GM12878 (cell line): ENCODE results near the gene MISFA. TPM values are rescaled to one million over a fixed set of nuclear protein-coding genes. Genes with fewer than 3 reads are reported as not detected.

Source experiments
- ATAC-seq: fragments of 200-7000 bp; cut with Tn5 transposase; 3 replicates; pipeline ENCODE4 v1.9.1; 2020; ENCODE audit warnings: mild to moderate bottlenecking, moderate library complexity
- BruUV-seq: library from RNA; stranded (reverse); fragments of 400-500 nt; replicated peaks from 2 replicates; lab custom pipeline; 2021; lab: Mats Ljungman, UMichigan
- CTCF ChIA-PET: fragments of 300-600 bp; sonication (Branson Sonifier 250); formaldehyde crosslinking; extraction: SDS; loops from one replicate; lab custom pipeline; 2021; ENCODE audit warnings: inconsistent platforms; lab: Yijun Ruan, JAX
- POLR2A ChIA-PET: fragments of 350-600 bp; formaldehyde crosslinking; extraction: SDS; loops from one replicate; lab custom pipeline; 2021; ENCODE audit warnings: inconsistent platforms; lab: Charles Lee
- RAD21 ChIA-PET: fragments of 300-600 bp; sonication (Branson Sonifier 250); formaldehyde crosslinking; loops from one replicate; lab custom pipeline; 2023; ENCODE audit warnings: antibody characterized with exemption; ENCODE audit not compliant: unreplicated experiment; lab: Charles Lee
- SMC1A ChIA-PET: fragments of 300-600 bp; sonication (Branson Sonifier 250); formaldehyde crosslinking; loops from one replicate; lab custom pipeline; 2023; ENCODE audit not compliant: unreplicated experiment, uncharacterized antibody; lab: Charles Lee
- DNase-seq: peaks from one replicate; pipeline ENCODE4 v3.0.0-alpha.2; 2011; ENCODE audit warnings: low read depth, low spot score
- FAIRE-seq: peaks from 3 replicates; lab custom pipeline; 2011; peaks lifted over from hg19 to GRCh38; lab: Jason Lieb, UNC
- H2AFZ ChIP-seq: 2 replicates; pipeline ENCODE4 v1.6.0; 2011; ENCODE audit warnings: low read depth, low read length, control low read depth; ENCODE audit not compliant: control insufficient read depth
- H3K27ac ChIP-seq: 2 replicates; pipeline ENCODE4 v1.5.1; 2011; ENCODE audit warnings: control low read depth; ENCODE audit not compliant: control insufficient read depth, insufficient read depth
- H3K27me3 ChIP-seq, 2 experiments: replicated peaks in 1 of 2; 2 replicates each; pipeline versions ENCODE4 v1.6.0 to v1.6.1; 2011; ENCODE audit warnings: low read length in 1 of 2; ENCODE audit not compliant: control insufficient read depth in 2 of 2, insufficient read depth in 2 of 2
- H3K36me3 ChIP-seq, 2 experiments: 2 replicates each; pipeline ENCODE4 v1.5.1; 2011; ENCODE audit warnings: low read length in 1 of 2; ENCODE audit not compliant: control insufficient read depth in 2 of 2, insufficient read depth in 2 of 2
- H3K4me1 ChIP-seq: 2 replicates; pipeline ENCODE4 v1.6.1; 2011; ENCODE audit warnings: mild to moderate bottlenecking, low read length, moderate library complexity, mixed read lengths; ENCODE audit not compliant: control insufficient read depth, insufficient read depth
- H3K4me2 ChIP-seq: 2 replicates; pipeline ENCODE4 v1.6.0; 2011; ENCODE audit warnings: control low read depth; ENCODE audit not compliant: control insufficient read depth, insufficient read depth
- H3K4me3 ChIP-seq: fragments of 200-600 bp; sonication (generic); 2 replicates; pipeline ENCODE4 v1.5.1; 2016
- H3K79me2 ChIP-seq: 2 replicates; pipeline ENCODE4 v1.6.0; 2011; ENCODE audit warnings: low read length; ENCODE audit not compliant: control insufficient read depth, insufficient read depth
- H3K9ac ChIP-seq: 2 replicates; pipeline ENCODE4 v1.8.0; 2011; ENCODE audit warnings: low read length, control low read depth, mixed read lengths; ENCODE audit not compliant: control insufficient read depth, insufficient read depth
- H3K9me3 ChIP-seq: replicated peaks from 3 replicates; pipeline ENCODE4 v1.5.1; 2011; ENCODE audit warnings: mild to moderate bottlenecking, low read length; ENCODE audit not compliant: control insufficient read depth, insufficient read depth
- H4K20me1 ChIP-seq: 2 replicates; pipeline ENCODE4 v1.6.0; 2011; ENCODE audit not compliant: control insufficient read depth, insufficient read depth
- ATF7 ChIP-seq: fragments of 450-650 bp; IDR thresholded peaks from 2 replicates; pipeline ENCODE4 v1.6.1; 2016; ENCODE audit warnings: low read depth, mild to moderate bottlenecking
- BACH1 ChIP-seq: fragments of 450-650 bp; IDR thresholded peaks from 2 replicates; pipeline ENCODE4 v1.6.1; 2017; ENCODE audit warnings: mild to moderate bottlenecking, borderline replicate concordance
- EGR1 ChIP-seq, 2 experiments: IDR thresholded peaks; 1 replicate in 1 of 2; 2 replicates in 1 of 2; pipeline ENCODE4 v1.6.1; 2011 to 2012; ENCODE audit warnings: low read depth in 2 of 2, low read length in 2 of 2, borderline replicate concordance in 1 of 2, mild to moderate bottlenecking in 1 of 2, moderate library complexity in 1 of 2
- FOXK2 ChIP-seq: fragments of 450-650 bp; IDR thresholded peaks from 2 replicates; pipeline ENCODE4 v1.6.1; 2017; ENCODE audit warnings: mild to moderate bottlenecking, moderate library complexity
- GATAD2B ChIP-seq: fragments of 450-650 bp; conservative IDR thresholded peaks from 2 replicates; pipeline ENCODE4 v1.6.1; 2017; ENCODE audit warnings: low read depth, mild to moderate bottlenecking, moderate library complexity
- HDAC2 ChIP-seq: fragments of 200-600 bp; sonication (generic); IDR thresholded peaks from 2 replicates; pipeline ENCODE4 v1.6.1; 2017
- MAX ChIP-seq: IDR thresholded peaks from 2 replicates; pipeline ENCODE4 v1.6.1; 2012; ENCODE audit warnings: low read depth, low read length, improper control_type of control experiment
- NKRF ChIP-seq: fragments of 450-650 bp; conservative IDR thresholded peaks from 2 replicates; pipeline ENCODE4 v1.6.1; 2017; ENCODE audit warnings: mild to moderate bottlenecking, moderate library complexity
- NR2C1 ChIP-seq: fragments of 450-650 bp; IDR thresholded peaks from 2 replicates; pipeline ENCODE4 v1.6.1; 2017; ENCODE audit warnings: antibody characterized with exemption, mild to moderate bottlenecking, moderate library complexity
- RB1 ChIP-seq: fragments of 450-650 bp; formaldehyde crosslinking; IDR thresholded peaks from 2 replicates; pipeline ENCODE4 v1.6.1; 2017; ENCODE audit warnings: mild to moderate bottlenecking, borderline replicate concordance
- RCOR1 ChIP-seq: conservative IDR thresholded peaks from 2 replicates; pipeline ENCODE4 v1.6.1; 2012; ENCODE audit warnings: low read depth, low read length, improper control_type of control experiment
- REST ChIP-seq: IDR thresholded peaks from 2 replicates; pipeline ENCODE4 v1.6.1; 2012; ENCODE audit warnings: mild to moderate bottlenecking, low read depth, low read length
- RFX5 ChIP-seq: IDR thresholded peaks from 2 replicates; pipeline ENCODE4 v1.6.1; 2011; ENCODE audit warnings: low read depth, low read length, improper control_type of control experiment
- SRF ChIP-seq, 2 experiments: IDR thresholded peaks; 2 replicates each; pipeline ENCODE4 v1.6.1; 2011; ENCODE audit warnings: low read depth in 2 of 2, low read length in 2 of 2, mild to moderate bottlenecking in 1 of 2, moderate library complexity in 1 of 2
- TCF3 ChIP-seq: IDR thresholded peaks from 2 replicates; pipeline ENCODE4 v1.6.1; 2012; ENCODE audit warnings: low read depth, mild to moderate bottlenecking, low read length, borderline replicate concordance; ENCODE audit not compliant: insufficient read depth
- ZNF217 ChIP-seq: fragments of 450-650 bp; IDR thresholded peaks from 2 replicates; pipeline ENCODE4 v1.6.1; 2017; ENCODE audit warnings: antibody characterized with exemption, mild to moderate bottlenecking
- WGBS: methylation state at CpG from one replicate; pipeline ENCODE4 v1.1.6; 2016; ENCODE audit warnings: low lambda C conversion rate; ENCODE audit not compliant: insufficient replicate concordance, insufficient coverage; ENCODE audit errors: missing lambda C conversion rate; 5-methylcytosine and 5-hydroxymethylcytosine counted together
- in situ Hi-C: fragments of 300-500 bp; cut with MboI; formaldehyde crosslinking; loops from 9 replicates; pipeline ENCODE4 v1.14.3; 2018; ENCODE audit warnings: mixed read lengths
- intact Hi-C: fragments of 100-400 bp; cut with micrococcal nuclease; formaldehyde crosslinking; loops from one replicate; pipeline ENCODE4 v1.14.2; 2022; ENCODE audit not compliant: unreplicated experiment
- polyA plus RNA-seq, 11 experiments: library from polyadenylated mRNA; depleted of rRNA in 4 of 11; unstranded in 6 of 11; stranded (reverse) in 5 of 11; fragments of >200 nt; fragmentation: Nextera tagmentation in 4 of 11; fragmentation: Illumina TruSeq in 1 of 11; extraction: Ambion mirVana in 4 of 11; extraction: Trizol in 1 of 11; gene quantifications; 1 replicate in 1 of 11; 2 replicates in 10 of 11; pipeline versions ENCODE4 v1.2.1 to v1.2.3, GENCODE V29; 2011 to 2016; ENCODE audit warnings: inconsistent platforms in 2 of 11, missing spikeins in 2 of 11, low read depth in 1 of 11
- total RNA-seq, 4 experiments: library from RNA; depleted of rRNA in 3 of 4; stranded (reverse); fragments of >200 nt in 3 of 4; fragmentation: Illumina TruSeq in 1 of 4; extraction: Trizol in 1 of 4; gene quantifications; 2 replicates each; pipeline versions ENCODE4 v1.2.1 to v1.2.3, GENCODE V29; 2013 to 2021

The MISFA gene
- total and polyA plus RNA-seq, 10 of the 15 experiments (the other 5 are each of a cell fraction or from before 2014, with no cell fraction given), result 0.88 to 4.6 (median 2.3) TPM; not detected in 1

GRCh38 chr11:18634140-18635032 is 34.8 kb downstream of the MISFA start, which contains the start of gene SPTY2D1:
Gene SPTY2D1 (minus strand): TSS chr11:18634342. CDS start chr11:18634257, 85 bp downstream.
- DNase-seq (peak; percentile 93), FAIRE-seq (peak; percentile 98), ATAC-seq (peak; percentile 96)
- ChIA-PET POLR2A (interaction anchor here (0.6 to 3.5 kb wide), 13 partner anchors 11 to 313 kb away, joined by 3 to 28 read pairs (median 6); partner anchors contain the start of genes HPS5, TSG101 and UEVLD), SMC1A (interaction anchor here (0.6 to 11.1 kb wide), 13 partner anchors 17 to 313 kb away, joined by 3 to 188 read pairs (median 6); partner anchors contain the start of genes GTF2H1, HPS5 and UEVLD), CTCF (interaction anchor here (0.5 to 6.9 kb wide), 13 partner anchors 16 to 702 kb away, joined by 3 to 80 read pairs (median 9); partner anchors contain the start of genes SAAL1 and UEVLD), RAD21 (interaction anchor here (0.5 to 5.5 kb wide), 17 partner anchors 17 to 390 kb away, joined by 3 to 77 read pairs (median 5); partner anchors contain the start of genes LDHA, TSG101 and UEVLD)
- Histone ChIP-seq H3K36me3 (no peaks in the 10 kb centered on the region), H3K4me2 (peak within 1 kb of the TSS; percentile 81), H4K20me1 (no peaks in the 10 kb centered on the region), H3K4me1 (peaks cover 7% of the 10 kb centered on the region), H3K27me3 (no peaks in the 10 kb centered on the region), H3K9me3 (no peaks in the 10 kb centered on the region), H2AFZ (peak within 1 kb of the TSS; percentile 86), H3K27ac (peak within 1 kb of the TSS; percentile 89), H3K79me2 (peaks cover 34% of the 10 kb centered on the region), H3K9ac (peak within 1 kb of the TSS; percentile 80), H3K4me3 (peak within 1 kb of the TSS; percentile 99)
- in situ Hi-C loops, result no loop called here
- TSS peak; percentile 98 for BruUV-seq
- intact Hi-C loops, result loop anchor here (1.0 to 10.0 kb wide), 5 partner anchors 18 to 310 kb away; partner anchors contain the start of genes GTF2H1, HPS5, TSG101 and UEVLD
- WGBS, result under 1% methylated on average over 60 of the region's 60 CpGs
- peak; percentile 45; the same call in 1 of the 2 replicates for TF ChIP-seq ATF7
- TF ChIP-seq NKRF, result peak; percentile 78
- TF ChIP-seq RCOR1, result no peak
- 0 out of 2 replicates have a peak, but pooled peaks have one; percentile 38 for TF ChIP-seq GATAD2B
- no peak for TF ChIP-seq REST
- peak; percentile 31; the same call in 1 of the 2 replicates for TF ChIP-seq NR2C1
- TF ChIP-seq SRF (IDR thresholded peaks at IDR 0.05; ENCODE audit: low read depth in 2 of 2, low read length in 2 of 2), result peak; percentile 39 to 86; a peak in 3 of 4 replicates
- peak; percentile 86 to 88 for TF ChIP-seq EGR1 (IDR thresholded peaks at IDR 0.05; ENCODE audit: borderline replicate concordance in 1 of 2, low read depth in 2 of 2, low read length in 2 of 2)
- peak; percentile 58; the same call in 1 of the 2 replicates for TF ChIP-seq BACH1
- TF ChIP-seq TCF3, result 0 out of 2 replicates have a peak, but pooled peaks have one; percentile 19
- peak; percentile 34 for TF ChIP-seq MAX
- TF ChIP-seq RB1, result peak; percentile 47; the same call in 1 of the 2 replicates
- 0 out of 2 replicates have a peak, but pooled peaks have one; percentile 55 for TF ChIP-seq HDAC2
- TF ChIP-seq FOXK2, result no peak
- TF ChIP-seq ZNF217, result no peak
- TF ChIP-seq RFX5, result no peak
